SK-N-SH treated with all-trans-retinoic acid at 6 μM for 48 hours (cell line): ENCODE measurements around the gene ADAMTS2.

ENCODE experiments used
- ATAC-seq: fragments of 200-7000 bp; cut with Tn5 transposase; 3 replicates; pipeline ENCODE4 v1.9.1; 2020; ENCODE audit warnings: mild to moderate bottlenecking, moderate library complexity
- ARNTL ChIP-seq: fragments of 450-650 bp; formaldehyde crosslinking; IDR thresholded peaks from 2 replicates; pipeline ENCODE4 v1.5.0; 2020; ENCODE audit warnings: low read depth, mild to moderate bottlenecking, moderate library complexity, borderline replicate concordance
- BACH2 ChIP-seq: fragments of 250-450 bp; sonication (Bioruptor Pico); IDR thresholded peaks from 2 replicates; pipeline ENCODE4 v1.9.0; 2021; ENCODE audit warnings: mild to moderate bottlenecking, borderline replicate concordance
- CSDC2 ChIP-seq: fragments of 250-450 bp; sonication (Bioruptor Pico); IDR thresholded peaks from 2 replicates; pipeline ENCODE4 v1.5.0; 2020; ENCODE audit warnings: mild to moderate bottlenecking, moderate library complexity
- ESRRG ChIP-seq: fragments of 250-450 bp; sonication (Bioruptor Pico); IDR thresholded peaks from 2 replicates; pipeline ENCODE4 v1.6.1; 2021; ENCODE audit warnings: mild to moderate bottlenecking
- GLIS3 ChIP-seq: fragments of 250-450 bp; sonication (Bioruptor Pico); IDR thresholded peaks from 2 replicates; pipeline ENCODE4 v1.5.0; 2020; ENCODE audit warnings: mild to moderate bottlenecking, moderate library complexity
- ISL1 ChIP-seq: fragments of 250-450 bp; sonication (Bioruptor Pico); IDR thresholded peaks from 2 replicates; pipeline ENCODE4 v2.1.2; 2022; ENCODE audit warnings: mild to moderate bottlenecking, moderate library complexity
- PPARA ChIP-seq: fragments of 250-450 bp; sonication (Bioruptor Pico); IDR thresholded peaks from 2 replicates; pipeline ENCODE4 v1.5.0; 2020; ENCODE audit warnings: mild to moderate bottlenecking, borderline replicate concordance
- SNAI2 ChIP-seq: fragments of 250-450 bp; sonication (Bioruptor Pico); IDR thresholded peaks from 2 replicates; pipeline ENCODE4 v1.5.0; 2020; ENCODE audit warnings: mild to moderate bottlenecking, moderate library complexity
- TCF4 ChIP-seq: fragments of 250-450 bp; sonication (Bioruptor Pico); IDR thresholded peaks from 2 replicates; pipeline ENCODE4 v1.8.0; 2021; ENCODE audit warnings: mild to moderate bottlenecking, moderate library complexity, borderline replicate concordance
- ZC3H10 ChIP-seq: fragments of 250-450 bp; sonication (Bioruptor Pico); IDR thresholded peaks from 2 replicates; pipeline ENCODE4 v1.5.1; 2021; ENCODE audit warnings: mild to moderate bottlenecking, moderate library complexity
- ZFP3 ChIP-seq: fragments of 250-450 bp; sonication (Bioruptor Pico); IDR thresholded peaks from 2 replicates; pipeline ENCODE4 v1.5.0; 2020; ENCODE audit warnings: mild to moderate bottlenecking, moderate library complexity
- ZFP30 ChIP-seq: fragments of 450-650 bp; formaldehyde crosslinking; IDR thresholded peaks from 2 replicates; pipeline ENCODE4 v1.5.0; 2022; ENCODE audit warnings: mild to moderate bottlenecking, moderate library complexity
- ZNF8 ChIP-seq: fragments of 450-650 bp; formaldehyde crosslinking; IDR thresholded peaks from 2 replicates; pipeline ENCODE4 v1.5.0; 2020; ENCODE audit warnings: mild to moderate bottlenecking, moderate library complexity
- TF ChIP-seq, protein P1 (sequence below): fragments of 250-450 bp; sonication (Bioruptor Pico); IDR thresholded peaks from 2 replicates; pipeline ENCODE4 v1.8.0; 2021; ENCODE audit warnings: low read depth, mild to moderate bottlenecking, moderate library complexity, borderline replicate concordance
- TF ChIP-seq, protein P2 (sequence below): fragments of 250-450 bp; sonication (Bioruptor Pico); IDR thresholded peaks from 2 replicates; pipeline ENCODE4 v1.5.0; 2020; ENCODE audit warnings: mild to moderate bottlenecking, moderate library complexity
- TF ChIP-seq, protein P3 (sequence below): fragments of 250-450 bp; sonication (Bioruptor Pico); IDR thresholded peaks from 2 replicates; pipeline ENCODE4 v1.8.0; 2020; ENCODE audit warnings: mild to moderate bottlenecking, moderate library complexity, borderline replicate concordance
- TF ChIP-seq, protein P4 (sequence below): fragments of 250-450 bp; sonication (Bioruptor Pico); IDR thresholded peaks from 2 replicates; pipeline ENCODE4 v1.5.1; 2020; ENCODE audit warnings: low read depth, mild to moderate bottlenecking, moderate library complexity
- TF ChIP-seq, protein P5 (sequence below): fragments of 250-450 bp; sonication (Bioruptor Pico); IDR thresholded peaks from 2 replicates; pipeline ENCODE4 v1.5.1; 2021; ENCODE audit warnings: mild to moderate bottlenecking, moderate library complexity

ADAMTS2 gene

DNA sequence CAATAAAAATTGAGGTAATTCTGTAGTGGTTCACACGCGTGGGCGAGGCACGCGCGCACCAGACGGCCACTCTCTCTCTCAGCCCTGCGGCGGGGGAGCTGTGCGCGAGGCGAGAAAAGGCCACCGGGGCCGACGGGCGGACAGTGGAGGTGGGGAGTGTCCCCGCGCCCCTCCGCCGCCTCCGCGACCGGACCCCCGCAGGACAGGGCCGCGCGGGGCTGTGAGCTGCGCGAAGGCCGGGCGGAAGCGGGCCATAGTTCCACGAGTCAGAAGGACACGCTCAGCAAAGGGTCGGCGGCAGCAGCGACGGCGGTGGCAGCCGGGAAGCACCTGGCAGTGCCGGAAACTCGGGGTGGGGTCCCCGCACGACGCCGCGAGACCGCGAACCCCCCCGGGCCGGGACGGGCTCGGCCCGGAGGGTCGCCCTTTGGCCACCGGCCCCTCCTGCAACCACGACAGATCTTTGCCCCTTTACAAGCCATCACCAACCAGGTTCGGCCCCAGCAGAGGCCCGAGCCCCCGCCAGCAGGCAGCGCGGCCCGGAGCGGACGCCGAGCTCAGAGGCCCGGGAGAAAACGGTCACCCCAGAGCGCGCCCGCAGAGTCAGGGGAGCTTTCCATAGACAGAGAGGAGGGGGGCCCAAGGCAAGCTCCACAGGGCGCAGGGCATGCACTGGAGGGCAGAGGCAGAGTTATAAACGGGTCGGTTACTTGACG is 224.2 kb downstream of the ADAMTS2 start:
- ATAC-seq, result no peak
- TF ChIP-seq, protein P1, sequence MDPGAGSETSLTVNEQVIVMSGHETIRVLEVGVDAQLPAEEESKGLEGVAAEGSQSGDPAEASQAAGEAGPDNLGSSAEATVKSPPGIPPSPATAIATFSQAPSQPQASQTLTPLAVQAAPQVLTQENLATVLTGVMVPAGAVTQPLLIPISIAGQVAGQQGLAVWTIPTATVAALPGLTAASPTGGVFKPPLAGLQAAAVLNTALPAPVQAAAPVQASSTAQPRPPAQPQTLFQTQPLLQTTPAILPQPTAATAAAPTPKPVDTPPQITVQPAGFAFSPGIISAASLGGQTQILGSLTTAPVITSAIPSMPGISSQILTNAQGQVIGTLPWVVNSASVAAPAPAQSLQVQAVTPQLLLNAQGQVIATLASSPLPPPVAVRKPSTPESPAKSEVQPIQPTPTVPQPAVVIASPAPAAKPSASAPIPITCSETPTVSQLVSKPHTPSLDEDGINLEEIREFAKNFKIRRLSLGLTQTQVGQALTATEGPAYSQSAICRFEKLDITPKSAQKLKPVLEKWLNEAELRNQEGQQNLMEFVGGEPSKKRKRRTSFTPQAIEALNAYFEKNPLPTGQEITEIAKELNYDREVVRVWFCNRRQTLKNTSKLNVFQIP (CRISPR knock-in tag), result no peak
- TF ChIP-seq ZNF8 (no peak), ARNTL (no peak), ZFP3 (CRISPR knock-in tag) (no peak), ZC3H10 (CRISPR knock-in tag) (no peak), ZFP30 (CRISPR knock-in tag) (no peak), CSDC2 (CRISPR knock-in tag) (no peak), TCF4 (CRISPR knock-in tag) (no peak)
- TF ChIP-seq, protein P2, sequence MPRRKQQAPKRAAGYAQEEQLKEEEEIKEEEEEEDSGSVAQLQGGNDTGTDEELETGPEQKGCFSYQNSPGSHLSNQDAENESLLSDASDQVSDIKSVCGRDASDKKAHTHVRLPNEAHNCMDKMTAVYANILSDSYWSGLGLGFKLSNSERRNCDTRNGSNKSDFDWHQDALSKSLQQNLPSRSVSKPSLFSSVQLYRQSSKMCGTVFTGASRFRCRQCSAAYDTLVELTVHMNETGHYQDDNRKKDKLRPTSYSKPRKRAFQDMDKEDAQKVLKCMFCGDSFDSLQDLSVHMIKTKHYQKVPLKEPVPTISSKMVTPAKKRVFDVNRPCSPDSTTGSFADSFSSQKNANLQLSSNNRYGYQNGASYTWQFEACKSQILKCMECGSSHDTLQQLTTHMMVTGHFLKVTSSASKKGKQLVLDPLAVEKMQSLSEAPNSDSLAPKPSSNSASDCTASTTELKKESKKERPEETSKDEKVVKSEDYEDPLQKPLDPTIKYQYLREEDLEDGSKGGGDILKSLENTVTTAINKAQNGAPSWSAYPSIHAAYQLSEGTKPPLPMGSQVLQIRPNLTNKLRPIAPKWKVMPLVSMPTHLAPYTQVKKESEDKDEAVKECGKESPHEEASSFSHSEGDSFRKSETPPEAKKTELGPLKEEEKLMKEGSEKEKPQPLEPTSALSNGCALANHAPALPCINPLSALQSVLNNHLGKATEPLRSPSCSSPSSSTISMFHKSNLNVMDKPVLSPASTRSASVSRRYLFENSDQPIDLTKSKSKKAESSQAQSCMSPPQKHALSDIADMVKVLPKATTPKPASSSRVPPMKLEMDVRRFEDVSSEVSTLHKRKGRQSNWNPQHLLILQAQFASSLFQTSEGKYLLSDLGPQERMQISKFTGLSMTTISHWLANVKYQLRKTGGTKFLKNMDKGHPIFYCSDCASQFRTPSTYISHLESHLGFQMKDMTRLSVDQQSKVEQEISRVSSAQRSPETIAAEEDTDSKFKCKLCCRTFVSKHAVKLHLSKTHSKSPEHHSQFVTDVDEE (CRISPR knock-in tag), result no peak
- TF ChIP-seq, protein P3, sequence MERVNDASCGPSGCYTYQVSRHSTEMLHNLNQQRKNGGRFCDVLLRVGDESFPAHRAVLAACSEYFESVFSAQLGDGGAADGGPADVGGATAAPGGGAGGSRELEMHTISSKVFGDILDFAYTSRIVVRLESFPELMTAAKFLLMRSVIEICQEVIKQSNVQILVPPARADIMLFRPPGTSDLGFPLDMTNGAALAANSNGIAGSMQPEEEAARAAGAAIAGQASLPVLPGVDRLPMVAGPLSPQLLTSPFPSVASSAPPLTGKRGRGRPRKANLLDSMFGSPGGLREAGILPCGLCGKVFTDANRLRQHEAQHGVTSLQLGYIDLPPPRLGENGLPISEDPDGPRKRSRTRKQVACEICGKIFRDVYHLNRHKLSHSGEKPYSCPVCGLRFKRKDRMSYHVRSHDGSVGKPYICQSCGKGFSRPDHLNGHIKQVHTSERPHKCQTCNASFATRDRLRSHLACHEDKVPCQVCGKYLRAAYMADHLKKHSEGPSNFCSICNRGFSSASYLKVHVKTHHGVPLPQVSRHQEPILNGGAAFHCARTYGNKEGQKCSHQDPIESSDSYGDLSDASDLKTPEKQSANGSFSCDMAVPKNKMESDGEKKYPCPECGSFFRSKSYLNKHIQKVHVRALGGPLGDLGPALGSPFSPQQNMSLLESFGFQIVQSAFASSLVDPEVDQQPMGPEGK, result no peak
- TF ChIP-seq, all 23 proteins: peak for 0

DNA sequence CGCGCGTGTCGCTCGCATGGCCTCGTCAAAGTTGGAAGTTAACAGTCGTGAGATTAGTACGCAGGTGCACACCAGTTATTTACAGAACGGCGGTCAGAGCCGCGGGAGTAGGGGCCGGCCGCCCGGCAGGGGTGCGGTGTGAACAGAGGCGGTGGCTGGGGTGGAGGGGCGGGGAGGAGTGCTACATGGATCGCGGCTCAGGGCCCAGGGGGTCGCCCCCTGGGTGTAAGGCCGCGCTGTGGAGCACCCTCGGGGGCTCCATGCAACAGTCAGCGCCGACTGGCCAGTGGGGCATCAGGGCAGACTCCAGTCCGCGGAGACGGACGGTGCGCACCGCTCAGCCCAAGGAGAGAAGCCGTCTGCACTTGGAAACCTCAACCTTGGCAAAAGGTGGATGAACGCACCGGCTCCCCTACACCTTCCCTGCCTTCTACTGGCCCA is 224.8 kb downstream of the ADAMTS2 start:
- TF ChIP-seq BACH2 (CRISPR knock-in tag) (no peak), PPARA (CRISPR knock-in tag) (no peak), ZFP3 (CRISPR knock-in tag) (no peak), SNAI2 (CRISPR knock-in tag) (no peak), ESRRG (CRISPR knock-in tag) (no peak), GLIS3 (CRISPR knock-in tag) (no peak), ISL1 (CRISPR knock-in tag) (no peak), ZNF8 (no peak), TCF4 (CRISPR knock-in tag) (no peak)
- TF ChIP-seq, protein P4, sequence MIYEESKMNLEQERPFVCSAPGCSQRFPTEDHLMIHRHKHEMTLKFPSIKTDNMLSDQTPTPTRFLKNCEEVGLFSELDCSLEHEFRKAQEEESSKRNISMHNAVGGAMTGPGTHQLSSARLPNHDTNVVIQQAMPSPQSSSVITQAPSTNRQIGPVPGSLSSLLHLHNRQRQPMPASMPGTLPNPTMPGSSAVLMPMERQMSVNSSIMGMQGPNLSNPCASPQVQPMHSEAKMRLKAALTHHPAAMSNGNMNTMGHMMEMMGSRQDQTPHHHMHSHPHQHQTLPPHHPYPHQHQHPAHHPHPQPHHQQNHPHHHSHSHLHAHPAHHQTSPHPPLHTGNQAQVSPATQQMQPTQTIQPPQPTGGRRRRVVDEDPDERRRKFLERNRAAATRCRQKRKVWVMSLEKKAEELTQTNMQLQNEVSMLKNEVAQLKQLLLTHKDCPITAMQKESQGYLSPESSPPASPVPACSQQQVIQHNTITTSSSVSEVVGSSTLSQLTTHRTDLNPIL (CRISPR knock-in tag), result no peak
- TF ChIP-seq, protein P5, sequence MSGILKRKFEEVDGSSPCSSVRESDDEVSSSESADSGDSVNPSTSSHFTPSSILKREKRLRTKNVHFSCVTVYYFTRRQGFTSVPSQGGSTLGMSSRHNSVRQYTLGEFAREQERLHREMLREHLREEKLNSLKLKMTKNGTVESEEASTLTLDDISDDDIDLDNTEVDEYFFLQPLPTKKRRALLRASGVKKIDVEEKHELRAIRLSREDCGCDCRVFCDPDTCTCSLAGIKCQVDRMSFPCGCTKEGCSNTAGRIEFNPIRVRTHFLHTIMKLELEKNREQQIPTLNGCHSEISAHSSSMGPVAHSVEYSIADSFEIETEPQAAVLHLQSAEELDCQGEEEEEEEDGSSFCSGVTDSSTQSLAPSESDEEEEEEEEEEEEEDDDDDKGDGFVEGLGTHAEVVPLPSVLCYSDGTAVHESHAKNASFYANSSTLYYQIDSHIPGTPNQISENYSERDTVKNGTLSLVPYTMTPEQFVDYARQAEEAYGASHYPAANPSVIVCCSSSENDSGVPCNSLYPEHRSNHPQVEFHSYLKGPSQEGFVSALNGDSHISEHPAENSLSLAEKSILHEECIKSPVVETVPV (CRISPR knock-in tag), result no peak
- TF ChIP-seq, protein P3, result no peak
- TF ChIP-seq, protein P1 (CRISPR knock-in tag), result no peak
- ATAC-seq, result no peak
